ENCODE measurements around the gene MED17. TPM values are rescaled to one million over a fixed set of nuclear protein-coding genes. Genes with fewer than 3 reads are reported as not detected.
"Not testable (repeated sequence)": the region's sequence is repeated elsewhere in the genome, so short reads cannot be mapped to it uniquely, and the experiment has no call there.

The MED17 gene
- polyA plus RNA-seq, 1 of the 3 experiments (the other 2 are of a cell fraction) = 19.3 TPM

GRCh38 chr11:93757301-93757700 is 26.8 kb upstream of the MED17 start:
- POLR2A ChIA-PET = no interaction called here

GRCh38 chr11:93757924-93758865 is 25.9 kb upstream of the MED17 start:
- peaks cover 4% of the 10 kb centered on the region for H3F3A ChIP-seq (replicated peaks; ENCODE audit: insufficient read depth)
- H3K9me3 ChIP-seq = no peaks in the 10 kb centered on the region
- H3K9ac ChIP-seq = no peak overlapping the region
- H2AFZ ChIP-seq (ENCODE audit: low read depth) = no peak overlapping the region
- no peaks in the 10 kb centered on the region for H3K27me3 ChIP-seq (ENCODE audit: insufficient read depth)
- no peaks in the 10 kb centered on the region for H3K79me2 ChIP-seq (ENCODE audit: insufficient read depth)
- TF ChIP-seq USF2 (IDR thresholded peaks at IDR 0.05; ENCODE audit: borderline replicate concordance, low read depth, low read length) = no peak
- TF ChIP-seq YY1 (IDR thresholded peaks at IDR 0.05; ENCODE audit: low read depth) = no peak
- no peak overlapping the region for H3K4me2 ChIP-seq
- peaks cover 29 to 38% of the 10 kb centered on the region in 2 experiments for H3K36me3 ChIP-seq (replicated peaks in 1 of 2; ENCODE audit: control insufficient read depth in 1 of 2, insufficient read depth in 2 of 2, low read length in 1 of 2)
- DNase-seq = no peak
- H3K4me3 ChIP-seq (ENCODE audit: low read depth in 2 of 2, low read length in 1 of 2) = no peak overlapping the region
- H3K9me2 ChIP-seq = no peaks in the 10 kb centered on the region
- WGBS (ENCODE audit: low lambda C conversion rate) = 95% methylated on average over 24 of the region's 38 CpGs
- ChIA-PET CTCF (no interaction called here), POLR2A (interaction anchor here (1.1 kb wide), 1 partner anchor 16 kb away, joined by 3 read pairs; no protein-coding TSS in a partner anchor)
- H4K20me1 ChIP-seq (ENCODE audit: insufficient read depth) = no peaks in the 10 kb centered on the region
- H3K27ac ChIP-seq (ENCODE audit: low read depth in 2 of 2, low read length in 1 of 2) = no peak overlapping the region
- no peaks in the 10 kb centered on the region for H3K4me1 ChIP-seq (ENCODE audit: control insufficient read depth in 1 of 2, insufficient read depth in 2 of 2, low read depth in 1 of 2, low read length in 1 of 2)

More at GRCh38 chr11:93757301-93757700, 26.8 kb upstream of the MED17 start:
- no peaks in the 10 kb centered on the region for H4K20me1 ChIP-seq (ENCODE audit: insufficient read depth)
- H3K27me3 ChIP-seq (ENCODE audit: insufficient read depth) = no peaks in the 10 kb centered on the region
- no peak overlapping the region for H3K9ac ChIP-seq
- H3K9me3 ChIP-seq = no peaks in the 10 kb centered on the region
- no peak overlapping the region for H2AFZ ChIP-seq (ENCODE audit: low read depth)
- H3K27ac ChIP-seq (ENCODE audit: low read depth in 2 of 2, low read length in 1 of 2) = no peak overlapping the region
- no peak overlapping the region for H3K4me3 ChIP-seq (ENCODE audit: low read depth in 2 of 2, low read length in 1 of 2)
- H3K4me1 ChIP-seq (ENCODE audit: control insufficient read depth in 1 of 2, insufficient read depth in 2 of 2, low read depth in 1 of 2, low read length in 1 of 2) = no peaks in the 10 kb centered on the region
- no peaks in the 10 kb centered on the region for H3K9me2 ChIP-seq
- DNase-seq = no peak
- H3F3A ChIP-seq (replicated peaks; ENCODE audit: insufficient read depth) = peaks cover 4% of the 10 kb centered on the region
- H3K79me2 ChIP-seq (ENCODE audit: insufficient read depth) = no peaks in the 10 kb centered on the region
- no peak overlapping the region for H3K4me2 ChIP-seq
- H3K36me3 ChIP-seq (replicated peaks in 1 of 2; ENCODE audit: control insufficient read depth in 1 of 2, insufficient read depth in 2 of 2, low read length in 1 of 2) = peaks cover 30 to 38% of the 10 kb centered on the region in 2 experiments
- WGBS (ENCODE audit: low lambda C conversion rate) = 83% methylated on average over 3 of the region's 3 CpGs
- TF ChIP-seq GABPA (IDR thresholded peaks at IDR 0.05; ENCODE audit: low read depth) = no peak
- CTCF ChIA-PET = no interaction called here

- H4K20me1 ChIP-seq (ENCODE audit: insufficient read depth); H3K4me2 ChIP-seq; POLR2A ChIA-PET; H3F3A ChIP-seq (replicated peaks; ENCODE audit: insufficient read depth); H3K27ac ChIP-seq (ENCODE audit: low read depth in 2 of 2, low read length in 1 of 2); DNase-seq; H3K4me3 ChIP-seq (ENCODE audit: low read depth in 2 of 2, low read length in 1 of 2); H3K9me3 ChIP-seq; H3K27me3 ChIP-seq (ENCODE audit: insufficient read depth); H3K9ac ChIP-seq; H3K9me2 ChIP-seq; H3K4me1 ChIP-seq (ENCODE audit: control insufficient read depth in 1 of 2, insufficient read depth in 2 of 2, low read depth in 1 of 2, low read length in 1 of 2); H2AFZ ChIP-seq (ENCODE audit: low read depth); CTCF ChIA-PET; H3K79me2 ChIP-seq (ENCODE audit: insufficient read depth): not testable (repeated sequence)
- 94% methylated on average over 4 of the region's 4 CpGs for WGBS (ENCODE audit: low lambda C conversion rate)
- H3K36me3 ChIP-seq (replicated peaks in 1 of 2; ENCODE audit: control insufficient read depth in 1 of 2, insufficient read depth in 2 of 2, low read length in 1 of 2) = peaks cover 20 to 31% of the 10 kb centered on the region in 2 experiments
Measured at GRCh38 chr11:93759123-93759522, 25.0 kb upstream of the MED17 start.
